ENCODE measurements around the gene PLCB1.

DNA sequence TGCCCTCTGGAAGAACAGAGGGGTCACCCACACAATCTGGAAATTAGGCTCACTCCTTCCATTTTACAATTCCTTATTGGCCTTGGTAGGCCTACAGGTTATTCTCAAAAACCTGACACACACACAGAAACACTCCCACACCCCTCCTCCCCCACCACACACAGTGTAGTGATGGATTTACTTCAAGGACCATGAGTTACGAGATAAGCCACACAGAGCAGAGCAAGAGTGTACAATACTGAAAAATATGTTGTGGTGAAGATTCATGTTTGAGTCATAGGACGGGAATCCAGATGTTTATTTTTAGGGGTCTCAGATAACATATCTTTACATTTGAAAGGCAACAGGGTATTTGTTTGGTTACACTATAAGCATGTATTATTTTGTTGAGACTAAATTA lies 291.9 kb downstream of the PLCB1 start:
- no peak for TF ChIP-seq POLR2A (IDR thresholded peaks at IDR 0.05; ENCODE audit: low read depth)
- TF ChIP-seq, protein P1, sequence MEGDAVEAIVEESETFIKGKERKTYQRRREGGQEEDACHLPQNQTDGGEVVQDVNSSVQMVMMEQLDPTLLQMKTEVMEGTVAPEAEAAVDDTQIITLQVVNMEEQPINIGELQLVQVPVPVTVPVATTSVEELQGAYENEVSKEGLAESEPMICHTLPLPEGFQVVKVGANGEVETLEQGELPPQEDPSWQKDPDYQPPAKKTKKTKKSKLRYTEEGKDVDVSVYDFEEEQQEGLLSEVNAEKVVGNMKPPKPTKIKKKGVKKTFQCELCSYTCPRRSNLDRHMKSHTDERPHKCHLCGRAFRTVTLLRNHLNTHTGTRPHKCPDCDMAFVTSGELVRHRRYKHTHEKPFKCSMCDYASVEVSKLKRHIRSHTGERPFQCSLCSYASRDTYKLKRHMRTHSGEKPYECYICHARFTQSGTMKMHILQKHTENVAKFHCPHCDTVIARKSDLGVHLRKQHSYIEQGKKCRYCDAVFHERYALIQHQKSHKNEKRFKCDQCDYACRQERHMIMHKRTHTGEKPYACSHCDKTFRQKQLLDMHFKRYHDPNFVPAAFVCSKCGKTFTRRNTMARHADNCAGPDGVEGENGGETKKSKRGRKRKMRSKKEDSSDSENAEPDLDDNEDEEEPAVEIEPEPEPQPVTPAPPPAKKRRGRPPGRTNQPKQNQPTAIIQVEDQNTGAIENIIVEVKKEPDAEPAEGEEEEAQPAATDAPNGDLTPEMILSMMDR (IDR thresholded peaks at IDR 0.05), result no peak
- TF ChIP-seq EP300 (IDR thresholded peaks at IDR 0.05), result no peak
- no peak for TF ChIP-seq POLR2AphosphoS5 (IDR thresholded peaks at IDR 0.05)

Data from esophagus muscularis mucosa (tissue), 4 donors.